Measurements from ENCODE around the gene PCDHGA1.
"Not testable (repeated sequence)": the region's sequence is repeated elsewhere in the genome, so short reads cannot be mapped to it uniquely, and the experiment has no call there.

The PCDHGA1 gene

DNA sequence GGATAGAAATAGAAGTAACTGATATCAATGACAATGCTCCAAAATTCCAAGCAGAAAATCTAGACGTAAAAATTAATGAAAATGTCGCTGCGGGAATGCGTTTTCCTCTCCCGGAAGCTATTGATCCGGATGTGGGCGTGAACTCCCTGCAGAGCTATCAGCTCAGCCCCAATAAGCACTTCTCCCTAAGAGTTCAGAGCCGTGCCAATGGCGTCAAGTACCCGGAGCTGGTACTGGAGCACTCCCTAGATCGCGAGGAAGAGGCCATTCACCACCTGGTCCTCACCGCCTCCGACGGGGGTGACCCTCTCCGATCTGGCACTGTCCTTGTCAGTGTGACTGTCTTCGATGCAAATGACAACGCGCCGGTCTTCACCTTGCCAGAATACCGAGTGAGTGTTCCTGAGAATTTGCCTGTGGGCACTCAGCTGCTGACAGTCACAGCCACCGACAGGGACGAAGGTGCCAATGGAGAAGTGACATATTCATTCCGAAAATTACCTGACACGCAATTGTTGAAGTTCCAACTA lies 83.3 kb downstream of the PCDHGA1 start:
- no peak for DNase-seq

DNA sequence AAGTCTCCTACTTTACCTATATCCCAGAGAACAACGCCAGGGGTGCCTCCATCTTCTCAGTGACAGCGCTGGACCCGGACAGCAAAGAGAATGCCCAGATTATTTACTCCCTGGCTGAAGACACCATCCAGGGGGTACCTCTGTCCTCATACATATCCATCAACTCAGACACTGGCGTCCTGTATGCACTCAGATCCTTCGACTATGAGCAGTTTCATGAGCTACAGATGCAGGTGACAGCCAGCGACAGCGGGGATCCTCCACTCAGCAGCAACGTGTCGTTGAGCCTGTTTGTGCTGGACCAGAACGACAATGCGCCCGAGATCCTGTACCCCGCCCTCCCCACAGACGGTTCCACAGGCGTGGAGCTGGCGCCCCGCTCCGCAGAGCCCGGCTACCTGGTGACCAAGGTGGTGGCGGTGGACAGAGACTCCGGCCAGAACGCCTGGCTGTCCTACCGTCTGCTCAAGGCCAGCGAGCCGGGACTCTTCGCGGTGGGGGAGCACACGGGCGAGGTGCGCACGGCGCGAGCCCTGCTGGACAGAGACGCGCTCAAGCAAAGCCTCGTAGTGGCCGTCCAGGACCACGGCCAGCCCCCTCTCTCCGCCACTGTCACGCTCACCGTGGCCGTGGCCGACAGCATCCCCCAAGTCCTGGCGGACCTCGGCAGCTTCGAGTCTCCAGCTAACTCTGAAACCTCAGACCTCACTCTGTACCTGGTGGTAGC lies 84.4 kb downstream of the PCDHGA1 start:
- DNase-seq: not testable (repeated sequence)

DNA sequence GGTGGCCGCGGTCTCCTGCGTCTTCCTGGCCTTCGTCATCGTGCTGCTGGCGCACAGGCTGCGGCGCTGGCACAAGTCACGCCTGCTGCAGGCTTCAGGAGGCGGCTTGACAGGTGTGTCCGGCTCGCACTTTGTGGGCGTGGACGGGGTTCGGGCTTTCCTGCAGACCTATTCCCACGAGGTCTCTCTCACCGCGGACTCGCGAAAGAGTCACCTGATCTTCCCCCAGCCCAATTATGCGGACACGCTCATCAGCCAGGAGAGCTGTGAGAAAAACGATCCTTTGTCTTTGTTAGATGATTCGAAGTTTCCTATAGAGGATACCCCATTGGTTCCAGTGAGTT lies 84.9 kb downstream of the PCDHGA1 start:
- DNase-seq: not testable (repeated sequence)

DNA sequence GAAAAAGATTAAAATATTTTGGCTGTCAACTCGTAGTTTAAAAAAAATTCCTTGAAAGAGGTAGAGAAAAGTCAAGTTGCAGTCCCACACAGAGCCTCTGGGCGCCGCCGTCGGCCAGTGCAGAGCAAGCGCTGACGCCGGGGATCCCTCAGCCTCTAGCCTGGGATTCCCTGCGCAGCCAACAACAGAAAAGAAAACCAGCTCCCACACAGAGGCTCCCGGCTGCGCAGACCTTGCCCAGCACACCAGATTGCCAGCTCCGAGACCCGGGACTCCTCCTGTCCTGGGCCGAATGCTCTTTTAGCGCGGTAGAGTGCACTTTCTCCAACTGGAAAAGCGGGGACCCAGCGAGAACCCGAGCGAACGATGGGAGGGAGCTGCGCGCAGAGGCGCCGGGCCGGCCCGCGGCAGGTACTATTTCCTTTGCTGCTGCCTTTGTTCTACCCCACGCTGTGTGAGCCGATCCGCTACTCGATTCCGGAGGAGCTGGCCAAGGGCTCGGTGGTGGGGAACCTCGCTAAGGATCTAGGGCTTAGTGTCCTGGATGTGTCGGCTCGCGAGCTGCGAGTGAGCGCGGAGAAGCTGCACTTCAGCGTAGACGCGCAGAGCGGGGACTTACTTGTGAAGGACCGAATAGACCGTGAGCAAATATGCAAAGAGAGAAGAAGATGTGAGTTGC lies 87.3 kb downstream of the PCDHGA1 start, which contains the start of gene PCDHGB7:
PCDHGB7 (plus strand) TSS at position 184 of the 679 bp plus-strand sequence; CDS start at position 367, 183 bp downstream.
- DNase-seq: not testable (repeated sequence)

DNA sequence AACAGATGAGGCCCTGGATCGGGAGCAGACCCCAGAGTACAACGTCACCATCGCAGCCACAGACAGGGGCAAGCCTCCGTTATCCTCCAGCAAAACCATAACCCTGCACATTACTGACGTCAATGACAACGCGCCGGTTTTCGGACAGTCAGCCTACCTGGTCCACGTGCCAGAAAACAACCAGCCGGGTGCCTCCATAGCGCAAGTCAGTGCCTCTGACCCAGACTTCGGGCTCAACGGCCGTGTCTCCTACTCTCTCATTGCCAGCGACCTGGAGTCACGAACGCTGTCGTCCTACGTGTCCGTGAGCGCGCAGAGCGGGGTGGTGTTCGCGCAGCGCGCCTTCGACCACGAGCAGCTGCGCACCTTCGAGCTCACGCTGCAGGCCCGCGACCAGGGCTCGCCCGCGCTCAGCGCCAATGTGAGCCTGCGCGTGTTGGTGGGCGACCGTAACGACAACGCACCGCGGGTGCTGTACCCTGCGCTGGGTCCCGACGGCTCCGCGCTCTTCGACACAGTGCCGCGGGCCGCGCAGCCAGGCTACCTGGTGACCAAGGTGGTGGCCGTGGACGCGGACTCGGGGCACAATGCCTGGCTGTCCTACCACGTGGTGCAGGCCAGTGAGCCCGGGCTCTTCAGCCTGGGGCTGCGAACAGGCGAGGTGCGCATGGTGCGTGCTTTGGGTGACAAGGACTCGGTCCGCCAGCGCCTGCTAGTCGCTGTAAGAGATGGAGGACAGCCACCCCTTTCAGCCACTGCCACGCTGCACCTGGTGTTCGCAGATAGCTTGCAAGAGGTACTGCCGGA lies 89.0 kb downstream of the PCDHGA1 start:
- DNase-seq: no peak

DNA sequence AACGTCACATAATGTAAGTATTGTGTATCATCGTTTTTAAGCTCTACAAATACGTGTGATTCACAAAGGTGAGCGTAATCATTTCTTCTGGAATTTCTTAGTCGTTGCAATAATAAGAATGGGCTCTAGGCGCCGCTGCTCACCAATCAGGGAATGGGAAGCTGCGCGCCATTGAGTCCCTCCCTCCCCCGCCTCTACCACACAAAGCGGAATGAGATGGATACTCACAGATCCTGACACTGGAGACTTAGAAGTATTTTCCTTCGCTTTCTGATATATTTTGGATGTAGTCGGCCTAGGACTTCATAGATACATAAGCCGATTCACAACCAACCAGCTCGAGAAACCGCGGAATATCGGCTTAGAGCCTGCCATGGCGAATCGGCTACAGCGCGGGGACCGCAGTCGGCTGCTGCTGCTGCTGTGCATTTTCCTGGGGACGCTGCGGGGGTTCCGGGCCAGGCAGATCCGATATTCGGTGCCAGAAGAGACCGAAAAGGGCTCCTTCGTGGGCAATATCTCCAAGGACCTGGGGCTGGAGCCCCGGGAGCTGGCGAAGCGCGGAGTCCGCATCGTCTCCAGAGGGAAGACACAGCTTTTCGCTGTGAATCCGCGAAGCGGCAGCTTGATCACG lies 90.7 kb downstream of the PCDHGA1 start, which contains the start of gene PCDHGA11:
PCDHGA11 (plus strand) TSS at position 197 of the 634 bp plus-strand sequence; CDS start at position 374, 177 bp downstream.
- DNase-seq: no peak

DNA sequence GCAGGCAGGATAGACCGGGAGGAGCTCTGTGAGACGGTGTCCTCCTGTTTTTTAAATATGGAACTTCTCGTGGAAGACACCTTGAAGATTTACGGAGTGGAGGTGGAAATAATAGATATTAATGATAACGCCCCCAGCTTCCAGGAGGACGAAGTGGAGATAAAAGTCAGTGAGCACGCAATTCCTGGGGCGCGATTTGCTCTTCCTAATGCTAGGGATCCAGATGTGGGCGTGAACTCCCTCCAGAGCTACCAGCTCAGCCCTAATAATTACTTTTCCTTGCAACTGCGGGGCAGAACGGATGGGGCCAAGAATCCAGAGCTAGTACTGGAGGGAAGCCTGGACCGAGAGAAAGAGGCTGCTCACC lies 91.2 kb downstream of the PCDHGA1 start:
- DNase-seq: no peak

DNA sequence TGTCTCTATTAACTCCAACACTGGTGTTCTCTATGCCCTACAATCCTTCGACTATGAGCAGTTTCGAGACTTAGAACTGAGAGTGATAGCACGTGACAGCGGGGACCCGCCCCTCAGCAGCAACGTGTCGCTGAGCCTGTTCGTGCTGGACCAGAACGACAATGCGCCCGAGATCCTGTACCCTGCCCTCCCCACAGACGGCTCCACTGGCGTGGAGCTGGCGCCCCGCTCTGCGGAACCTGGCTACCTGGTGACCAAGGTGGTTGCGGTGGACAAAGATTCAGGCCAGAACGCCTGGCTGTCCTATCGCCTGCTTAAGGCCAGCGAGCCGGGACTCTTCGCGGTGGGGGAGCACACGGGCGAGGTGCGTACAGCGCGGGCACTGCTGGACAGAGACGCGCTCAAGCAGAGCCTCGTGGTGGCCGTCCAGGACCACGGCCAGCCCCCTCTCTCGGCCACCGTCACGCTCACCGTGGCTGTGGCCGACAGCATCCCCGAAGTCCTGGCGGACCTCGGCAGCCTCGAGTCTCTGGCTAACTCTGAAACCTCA lies 92.5 kb downstream of the PCDHGA1 start:
- DNase-seq: no peak

DNA sequence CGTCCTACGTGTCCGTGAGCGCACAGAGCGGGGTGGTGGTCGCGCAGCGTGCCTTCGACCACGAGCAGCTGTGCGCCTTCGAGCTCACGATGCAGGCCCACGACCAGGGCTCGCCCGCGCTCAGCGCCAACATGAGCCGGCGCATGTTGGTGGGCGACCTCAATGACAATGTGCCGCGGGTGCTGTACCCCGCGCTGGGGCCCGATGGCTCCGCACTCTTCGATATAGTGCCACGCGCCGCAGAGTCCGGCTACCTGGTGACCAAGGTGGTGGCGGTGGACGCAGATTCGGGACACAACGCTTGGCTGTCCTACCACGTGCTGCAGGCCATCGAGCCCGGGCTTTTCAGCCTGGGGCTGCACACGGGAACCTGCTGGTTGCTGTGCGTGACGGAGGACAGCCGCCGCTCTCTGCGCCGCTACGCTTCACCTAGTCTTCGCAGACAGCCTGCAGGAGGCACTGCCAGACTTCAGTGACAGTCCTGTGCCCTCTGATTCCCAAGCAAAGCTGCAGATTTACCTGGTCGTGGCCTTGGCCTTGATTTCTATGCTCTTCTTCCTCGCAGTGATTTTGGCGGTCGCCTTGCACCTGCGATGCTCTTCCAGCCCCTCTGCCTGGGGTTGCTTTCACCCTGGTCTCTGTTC lies 97.6 kb downstream of the PCDHGA1 start:
- no peak for DNase-seq

DNA sequence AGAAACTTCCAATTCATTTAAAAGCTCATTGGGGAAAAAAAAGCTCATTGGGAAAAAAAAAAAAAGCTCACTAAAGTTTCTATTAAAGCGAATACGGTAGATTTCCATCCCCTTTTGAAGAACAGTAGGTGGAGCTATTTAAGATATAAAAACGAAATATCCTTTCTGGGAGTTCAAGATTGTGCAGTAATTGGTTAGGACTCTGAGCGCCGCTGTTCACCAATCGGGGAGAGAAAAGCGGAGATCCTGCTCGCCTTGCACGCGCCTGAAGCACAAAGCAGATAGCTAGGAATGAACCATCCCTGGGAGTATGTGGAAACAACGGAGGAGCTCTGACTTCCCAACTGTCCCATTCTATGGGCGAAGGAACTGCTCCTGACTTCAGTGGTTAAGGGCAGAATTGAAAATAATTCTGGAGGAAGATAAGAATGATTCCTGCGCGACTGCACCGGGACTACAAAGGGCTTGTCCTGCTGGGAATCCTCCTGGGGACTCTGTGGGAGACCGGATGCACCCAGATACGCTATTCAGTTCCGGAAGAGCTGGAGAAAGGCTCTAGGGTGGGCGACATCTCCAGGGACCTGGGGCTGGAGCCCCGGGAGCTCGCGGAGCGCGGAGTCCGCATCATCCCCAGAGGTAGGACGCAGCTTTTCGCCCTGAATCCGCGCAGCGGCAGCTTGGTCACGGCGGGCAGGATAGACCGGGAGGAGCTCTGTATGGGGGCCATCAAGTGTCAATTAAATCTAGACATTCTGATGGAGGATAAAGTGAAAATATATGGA lies 100.2 kb downstream of the PCDHGA1 start, which contains the start of gene PCDHGA12:
PCDHGA12 (plus strand) TSS at position 176 of the 782 bp plus-strand sequence; CDS start at position 429, 253 bp downstream.
- no peak for DNase-seq

DNA sequence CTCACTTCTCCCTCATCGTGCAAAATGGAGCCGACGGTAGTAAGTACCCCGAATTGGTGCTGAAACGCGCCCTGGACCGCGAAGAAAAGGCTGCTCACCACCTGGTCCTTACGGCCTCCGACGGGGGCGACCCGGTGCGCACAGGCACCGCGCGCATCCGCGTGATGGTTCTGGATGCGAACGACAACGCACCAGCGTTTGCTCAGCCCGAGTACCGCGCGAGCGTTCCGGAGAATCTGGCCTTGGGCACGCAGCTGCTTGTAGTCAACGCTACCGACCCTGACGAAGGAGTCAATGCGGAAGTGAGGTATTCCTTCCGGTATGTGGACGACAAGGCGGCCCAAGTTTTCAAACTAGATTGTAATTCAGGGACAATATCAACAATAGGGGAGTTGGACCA lies 101.0 kb downstream of the PCDHGA1 start:
- DNase-seq: no peak

DNA sequence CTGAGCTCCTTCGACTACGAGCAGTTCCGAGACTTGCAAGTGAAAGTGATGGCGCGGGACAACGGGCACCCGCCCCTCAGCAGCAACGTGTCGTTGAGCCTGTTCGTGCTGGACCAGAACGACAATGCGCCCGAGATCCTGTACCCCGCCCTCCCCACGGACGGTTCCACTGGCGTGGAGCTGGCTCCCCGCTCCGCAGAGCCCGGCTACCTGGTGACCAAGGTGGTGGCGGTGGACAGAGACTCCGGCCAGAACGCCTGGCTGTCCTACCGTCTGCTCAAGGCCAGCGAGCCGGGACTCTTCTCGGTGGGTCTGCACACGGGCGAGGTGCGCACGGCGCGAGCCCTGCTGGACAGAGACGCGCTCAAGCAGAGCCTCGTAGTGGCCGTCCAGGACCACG lies 102.0 kb downstream of the PCDHGA1 start:
- DNase-seq: not testable (repeated sequence)

DNA sequence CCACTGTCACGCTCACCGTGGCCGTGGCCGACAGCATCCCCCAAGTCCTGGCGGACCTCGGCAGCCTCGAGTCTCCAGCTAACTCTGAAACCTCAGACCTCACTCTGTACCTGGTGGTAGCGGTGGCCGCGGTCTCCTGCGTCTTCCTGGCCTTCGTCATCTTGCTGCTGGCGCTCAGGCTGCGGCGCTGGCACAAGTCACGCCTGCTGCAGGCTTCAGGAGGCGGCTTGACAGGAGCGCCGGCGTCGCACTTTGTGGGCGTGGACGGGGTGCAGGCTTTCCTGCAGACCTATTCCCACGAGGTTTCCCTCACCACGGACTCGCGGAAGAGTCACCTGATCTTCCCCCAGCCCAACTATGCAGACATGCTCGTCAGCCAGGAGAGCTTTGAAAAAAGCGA lies 102.4 kb downstream of the PCDHGA1 start:
- not testable (repeated sequence) for DNase-seq

DNA sequence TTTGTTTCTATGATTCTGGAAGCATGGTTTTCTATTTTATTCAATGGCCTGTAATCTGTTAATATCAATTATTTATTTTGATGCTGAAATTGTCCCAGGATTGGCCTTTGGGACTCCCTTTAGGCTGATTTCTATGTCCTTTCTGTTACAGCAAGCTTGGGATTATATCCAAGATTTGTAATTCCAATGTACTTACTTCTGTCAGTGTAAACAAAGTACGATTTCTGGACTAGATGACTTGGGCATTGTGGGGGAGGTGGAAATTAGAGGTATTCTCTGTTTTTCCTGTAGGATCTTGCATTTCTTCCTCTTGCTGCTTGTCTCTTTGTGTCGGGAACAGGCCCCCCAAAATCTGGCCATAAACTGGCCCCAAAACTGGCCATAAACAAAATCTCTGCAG lies 103.7 kb downstream of the PCDHGA1 start:
- DNase-seq: no peak

DNA sequence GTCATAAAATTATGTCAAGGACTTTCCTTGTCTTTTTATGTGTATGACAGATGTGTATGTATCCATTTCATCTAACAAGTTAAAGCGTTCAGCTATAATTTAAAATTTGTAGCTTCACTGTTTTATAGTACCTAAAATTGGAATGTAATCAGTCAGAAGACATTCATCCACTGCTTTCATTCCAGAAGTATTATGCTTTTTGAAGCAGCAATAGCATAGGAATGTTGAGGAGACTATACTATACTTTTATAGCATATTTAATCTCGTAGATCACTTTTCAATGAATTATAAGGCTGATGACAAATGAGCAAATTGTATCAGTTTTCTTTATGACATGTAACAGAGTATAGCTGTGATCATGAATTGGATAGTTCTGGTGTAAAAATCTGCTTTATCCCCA lies 106.9 kb downstream of the PCDHGA1 start:
- no peak for DNase-seq

DNA sequence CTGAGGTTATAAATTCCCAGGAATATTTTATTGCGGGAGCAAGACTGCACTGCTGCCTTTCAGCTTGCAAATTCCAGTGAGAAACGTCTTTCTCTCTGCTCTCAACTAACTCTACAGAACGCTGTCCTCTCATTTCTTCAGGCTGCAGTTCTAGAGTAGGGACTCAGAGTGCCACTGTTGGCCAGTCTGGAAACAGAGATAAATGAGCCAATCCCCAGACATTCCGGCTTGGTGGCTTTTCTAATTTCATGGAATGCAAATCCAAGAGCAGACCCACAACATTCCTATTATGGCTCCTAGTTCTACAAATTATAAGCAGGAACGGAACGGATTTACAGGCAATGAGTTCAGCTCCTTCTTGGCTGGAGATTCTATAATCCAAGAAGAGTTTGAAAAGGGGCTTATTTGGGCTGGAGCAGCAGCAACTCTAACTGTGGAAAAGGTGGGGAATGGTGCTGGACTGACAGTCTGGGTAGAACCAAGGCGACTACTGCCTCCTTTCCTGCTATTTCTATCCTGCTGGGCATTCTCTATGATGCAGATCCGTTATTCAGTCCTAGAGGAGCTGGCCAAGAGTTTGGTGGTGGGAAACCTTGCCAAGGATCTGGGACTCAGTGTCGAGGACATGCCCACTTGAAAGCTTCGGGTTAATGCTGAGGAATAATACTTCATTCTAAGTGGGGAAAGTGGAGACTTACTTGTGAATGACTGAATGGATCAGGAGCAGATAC lies 109.3 kb downstream of the PCDHGA1 start:
- DNase-seq: no peak

DNA sequence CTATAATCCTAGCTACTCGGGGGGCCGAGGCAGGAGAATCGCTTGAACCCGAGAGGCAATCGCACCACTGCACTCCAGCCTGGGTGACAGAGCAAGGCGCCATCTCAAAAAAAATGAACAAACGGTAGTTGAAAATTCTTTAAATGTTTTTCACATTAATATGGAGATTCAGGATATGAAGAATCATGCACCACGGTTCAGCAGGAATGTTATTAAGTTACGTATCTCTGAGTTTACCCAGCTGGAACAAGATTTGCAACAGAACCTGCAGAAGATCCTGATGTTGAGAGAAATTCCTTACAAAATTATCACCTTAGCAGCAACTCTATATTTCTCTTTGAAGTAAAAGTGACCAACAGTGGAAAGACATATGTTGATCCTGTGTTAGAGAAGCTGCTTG lies 110.0 kb downstream of the PCDHGA1 start:
- no peak for DNase-seq

DNA sequence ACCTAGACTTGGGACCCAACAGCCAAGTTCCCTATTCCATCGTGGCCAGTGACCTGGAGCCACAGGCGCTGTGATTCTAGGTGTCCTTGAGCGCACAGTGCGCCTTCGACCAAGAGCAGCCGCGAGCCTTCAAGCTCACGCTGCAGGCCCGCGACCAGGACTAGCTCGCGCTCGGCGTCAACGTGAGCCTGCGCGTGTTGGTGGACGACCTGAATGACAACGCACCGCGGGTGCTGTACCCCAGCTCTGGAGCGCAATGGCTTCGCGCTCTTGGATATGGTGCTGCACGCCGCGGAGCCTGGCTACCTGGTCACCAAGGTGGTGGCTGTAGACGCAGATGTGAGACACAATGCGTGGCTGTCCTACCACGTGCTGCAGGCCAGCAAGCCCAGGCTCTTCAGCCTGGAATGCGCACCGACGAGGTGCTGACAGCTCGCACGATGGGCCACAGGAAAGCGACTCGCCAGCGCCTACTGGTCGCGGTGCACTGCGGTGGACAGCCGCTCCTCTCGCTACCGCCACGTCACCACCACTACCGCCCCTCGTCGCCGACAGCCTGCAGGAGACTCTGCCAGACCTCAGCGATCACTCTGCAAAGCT lies 111.4 kb downstream of the PCDHGA1 start:
- no peak for DNase-seq

DNA sequence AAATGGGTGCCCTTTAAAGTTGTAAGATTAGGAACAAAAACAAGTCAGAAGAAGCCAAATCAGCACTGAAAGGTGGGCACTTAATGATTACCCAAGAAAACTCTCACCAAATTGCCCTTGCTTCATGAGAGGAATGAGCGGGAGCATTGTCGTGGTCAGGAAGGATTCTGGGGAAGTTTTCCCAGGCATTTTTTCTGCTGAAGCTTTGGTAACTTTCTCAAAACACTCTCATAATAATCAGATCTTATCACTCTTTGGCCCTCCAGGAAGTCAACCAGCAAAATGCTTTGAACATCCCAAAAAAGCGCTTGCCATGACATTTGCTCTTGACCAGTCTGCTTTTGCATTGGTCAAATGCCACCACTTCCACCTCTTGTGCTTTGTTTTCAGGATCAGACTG lies 135.0 kb downstream of the PCDHGA1 start:
- DNase-seq: no peak

DNA sequence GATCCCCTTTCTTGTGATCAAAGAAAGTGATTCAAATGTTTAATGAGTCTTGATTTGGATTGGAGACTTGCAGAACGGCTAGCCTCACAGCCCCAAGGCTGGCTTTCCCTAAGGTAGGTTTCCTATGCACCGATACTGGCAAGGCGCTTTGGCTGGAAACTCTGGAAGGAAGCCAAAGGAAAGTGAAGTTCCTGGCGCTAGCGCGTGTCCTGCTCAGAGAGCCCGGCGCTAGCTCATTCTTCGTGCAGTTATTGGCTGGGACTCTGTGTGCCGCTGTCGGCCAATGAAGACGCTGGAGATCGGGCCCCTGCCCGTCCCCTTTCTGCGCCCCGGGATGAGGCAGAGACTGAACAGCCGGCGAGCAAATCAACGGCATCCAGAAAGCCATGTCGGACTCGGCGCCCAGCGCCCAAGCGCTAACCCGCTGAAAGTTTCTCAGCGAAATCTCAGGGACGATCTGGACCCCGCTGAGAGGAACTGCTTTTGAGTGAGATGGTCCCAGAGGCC lies 145.4 kb downstream of the PCDHGA1 start, which contains the start of gene PCDHGC3:
PCDHGC3 (plus strand) TSS at position 342 of the 507 bp plus-strand sequence; CDS start at position 493, 151 bp downstream.
- DNase-seq: no peak

All from activated gamma-delta T cell treated with Interleukin-2 at 50 U/mL for 16 hours (primary cell).